ENCODE data around the gene THAP11.
A peak's percentile ranks its signal among the peaks of the same experiment; 100 is the strongest.

- TF ChIP-seq CTCF (IDR thresholded peaks at IDR 0.05), result no peak
- TF ChIP-seq NFE2L1 (CRISPR knock-in tag; IDR thresholded peaks at IDR 0.05), result peak; percentile 86; the same call in 1 of the 2 replicates
- no peak for TF ChIP-seq ZNF512 (CRISPR knock-in tag; IDR thresholded peaks at IDR 0.05; ENCODE audit: borderline replicate concordance)
- TF ChIP-seq PRDM15 (CRISPR knock-in tag; IDR thresholded peaks at IDR 0.05), result no peak; the same call in 1 of the 2 replicates
- peak; percentile 61; the same call in 1 of the 2 replicates for TF ChIP-seq TEAD1 (CRISPR knock-in tag; IDR thresholded peaks at IDR 0.05)
- no peak for TF ChIP-seq USF2 (CRISPR knock-in tag; IDR thresholded peaks at IDR 0.05)
- TF ChIP-seq PREB (CRISPR knock-in tag; IDR thresholded peaks at IDR 0.05; ENCODE audit: borderline replicate concordance), result peak; percentile 84; the same call in 1 of the 2 replicates
- peak; percentile 65; the same call in 1 of the 2 replicates for TF ChIP-seq IRF1 (CRISPR knock-in tag; IDR thresholded peaks at IDR 0.05)
- TF ChIP-seq ZBTB21 (CRISPR knock-in tag; IDR thresholded peaks at IDR 0.05; ENCODE audit: borderline replicate concordance), result no peak
- no peak; the same call in 1 of the 2 replicates for TF ChIP-seq E2F5 (CRISPR knock-in tag; IDR thresholded peaks at IDR 0.05)
- TF ChIP-seq NFYB (CRISPR knock-in tag; conservative IDR thresholded peaks at IDR 0.05; ENCODE audit: low read depth), result no peak; the same call in 1 of the 2 replicates
- 0 out of 2 replicates have a peak, but pooled peaks have one; percentile 15 for TF ChIP-seq E2F1 (CRISPR knock-in tag; IDR thresholded peaks at IDR 0.05)
These were observed 30.7 kb downstream of the THAP11 start, which contains the start of gene EDC4 for GRCh38 chr16:67872631-67873434.
